GM18505 (cell line): Measurements from ENCODE around the gene ADAMTS20.

Source experiments
- ATAC-seq: cut with Tn5 transposase; IDR thresholded peaks from one replicate; pipeline ENCODE4 v1.9.1; 2021; ENCODE audit not compliant: unreplicated experiment
- POLR2A ChIP-seq: IDR thresholded peaks from 4 replicates; pipeline ENCODE4 v1.6.1; 2011; ENCODE audit warnings: borderline replicate concordance; ENCODE audit not compliant: insufficient read depth, insufficient read length; ENCODE audit errors: extremely low read depth

Gene ADAMTS20

GRCh38 chr12:43306066-43306465, 245.9 kb downstream of the ADAMTS20 start:
- no peak for ATAC-seq
- TF ChIP-seq POLR2A, result no peak

GRCh38 chr12:43305065-43305464, 246.9 kb downstream of the ADAMTS20 start:
- no peak for ATAC-seq
- TF ChIP-seq POLR2A, result no peak
